ENCODE data around the gene NR2E3. TPM values are rescaled to one million over a fixed set of nuclear protein-coding genes. Genes with fewer than 3 reads are reported as not detected.
A peak's percentile ranks its signal among the peaks of the same experiment; 100 is the strongest.

The NR2E3 gene
- total RNA-seq, 2 experiments from 2014 or later = not detected

- H3K4me1 Mint-ChIP-seq (ENCODE audit: low read depth) = peaks cover 15% of the 10 kb centered on the region
- POLR2A ChIA-PET = interaction anchor here (1.7 kb wide), 1 partner anchor 29 kb away, joined by 3 read pairs; no protein-coding TSS in a partner anchor
These were observed 29.0 kb upstream of the NR2E3 start for GRCh38 chr15:71781179-71781964.

GRCh38 chr15:71781965-71782265 lies 28.4 kb upstream of the NR2E3 start:
- no peaks in the 10 kb centered on the region for H3K9me3 Mint-ChIP-seq
- POLR2A ChIA-PET = no interaction called here
- peaks cover 27% of the 10 kb centered on the region for H3K27me3 Mint-ChIP-seq
- no peak overlapping the region for H3K27ac Mint-ChIP-seq
- H3K4me1 Mint-ChIP-seq (ENCODE audit: low read depth) = peaks cover 15% of the 10 kb centered on the region
- H3K4me3 Mint-ChIP-seq = no peak overlapping the region
- intact Hi-C loops (cut with micrococcal nuclease) = no loop called here
- CTCF ChIA-PET = interaction anchor here (0.7 to 5.4 kb wide), 6 partner anchors 10 to 395 kb away, joined by 4 to 44 read pairs (median 11); no protein-coding TSS in a partner anchor
- DNase-seq = no peak
- H3K36me3 Mint-ChIP-seq = no peaks in the 10 kb centered on the region

More at GRCh38 chr15:71781179-71781964, 29.0 kb upstream of the NR2E3 start:
- Mint-ChIP-seq H3K4me3 (no peak overlapping the region), H3K36me3 (no peaks in the 10 kb centered on the region), H3K27me3 (peaks cover 27% of the 10 kb centered on the region), H3K9me3 (no peaks in the 10 kb centered on the region), H3K27ac (no peak overlapping the region)
- intact Hi-C loops (cut with micrococcal nuclease) = no loop called here
- CTCF ChIA-PET = interaction anchor here (0.7 to 5.4 kb wide), 8 partner anchors 10 to 395 kb away, joined by 3 to 44 read pairs (median 7); no protein-coding TSS in a partner anchor
- DNase-seq = peak; percentile 42

GRCh38 chr15:71782422-71783165 lies 27.8 kb upstream of the NR2E3 start:
- intact Hi-C loops (cut with micrococcal nuclease) = no loop called here
- Mint-ChIP-seq H3K9me3 (no peaks in the 10 kb centered on the region), H3K4me1 (ENCODE audit: low read depth) (peaks cover 15% of the 10 kb centered on the region), H3K27me3 (peaks cover 27% of the 10 kb centered on the region), H3K4me3 (no peak overlapping the region), H3K36me3 (no peaks in the 10 kb centered on the region), H3K27ac (no peak overlapping the region)
- ChIA-PET POLR2A (no interaction called here), CTCF (interaction anchor here (1.9 to 5.4 kb wide), 2 partner anchors 39 to 374 kb away, joined by 9 to 44 read pairs; no protein-coding TSS in a partner anchor)
- no peak for DNase-seq

GRCh38 chr15:71784719-71785118 lies 25.6 kb upstream of the NR2E3 start:
- POLR2A ChIA-PET = no interaction called here
- no peak overlapping the region for H3K27ac Mint-ChIP-seq
- CTCF ChIA-PET = interaction anchor here (0.8 to 1.6 kb wide), 4 partner anchors 15 to 372 kb away, joined by 3 to 10 read pairs (median 4); no protein-coding TSS in a partner anchor
- H3K27me3 Mint-ChIP-seq = peaks cover 29% of the 10 kb centered on the region
- peak; percentile 20 for DNase-seq
- H3K4me1 Mint-ChIP-seq (ENCODE audit: low read depth) = peaks cover 15% of the 10 kb centered on the region
- H3K9me3 Mint-ChIP-seq = no peaks in the 10 kb centered on the region
- intact Hi-C loops (cut with micrococcal nuclease) = no loop called here
- no peak overlapping the region for H3K4me3 Mint-ChIP-seq
- H3K36me3 Mint-ChIP-seq = no peaks in the 10 kb centered on the region

- H3K36me3 Mint-ChIP-seq = no peaks in the 10 kb centered on the region
- H3K4me1 Mint-ChIP-seq (ENCODE audit: low read depth) = peaks cover 8% of the 10 kb centered on the region
- CTCF ChIA-PET = interaction anchor here (0.9 to 1.0 kb wide), 2 partner anchors 42 to 368 kb away, joined by 3 to 4 read pairs; no protein-coding TSS in a partner anchor
- no peak for DNase-seq
- no peak overlapping the region for H3K4me3 Mint-ChIP-seq
- H3K9me3 Mint-ChIP-seq = no peaks in the 10 kb centered on the region
- POLR2A ChIA-PET = no interaction called here
- H3K27me3 Mint-ChIP-seq = peaks cover 23% of the 10 kb centered on the region
- no peak overlapping the region for H3K27ac Mint-ChIP-seq
- intact Hi-C loops (cut with micrococcal nuclease) = no loop called here
These were observed 24.4 kb upstream of the NR2E3 start for GRCh38 chr15:71785996-71786395.

GRCh38 chr15:71786673-71787072 lies 23.7 kb upstream of the NR2E3 start:
- no peak overlapping the region for H3K27ac Mint-ChIP-seq
- DNase-seq = no peak
- intact Hi-C loops (cut with micrococcal nuclease) = no loop called here
- H3K36me3 Mint-ChIP-seq = no peaks in the 10 kb centered on the region
- ChIA-PET POLR2A (no interaction called here), CTCF (interaction anchor here (0.9 kb wide), 1 partner anchor 368 kb away, joined by 4 read pairs; no protein-coding TSS in a partner anchor)
- no peak overlapping the region for H3K4me3 Mint-ChIP-seq
- H3K9me3 Mint-ChIP-seq = no peaks in the 10 kb centered on the region
- peaks cover 1% of the 10 kb centered on the region for H3K4me1 Mint-ChIP-seq (ENCODE audit: low read depth)
- H3K27me3 Mint-ChIP-seq = peaks cover 20% of the 10 kb centered on the region

- H3K4me3 Mint-ChIP-seq = no peak overlapping the region
- intact Hi-C loops (cut with micrococcal nuclease) = no loop called here
- no peak for DNase-seq
- H3K9me3 Mint-ChIP-seq = no peaks in the 10 kb centered on the region
- CTCF ChIA-PET = interaction anchor here (1.0 kb wide), 1 partner anchor 12 kb away, joined by 4 read pairs; no protein-coding TSS in a partner anchor
- H3K27ac Mint-ChIP-seq = no peak overlapping the region
- H3K27me3 Mint-ChIP-seq = peaks cover 16% of the 10 kb centered on the region
- POLR2A ChIA-PET = no interaction called here
- no peaks in the 10 kb centered on the region for H3K4me1 Mint-ChIP-seq (ENCODE audit: low read depth)
- H3K36me3 Mint-ChIP-seq = no peaks in the 10 kb centered on the region
These were observed 21.4 kb upstream of the NR2E3 start for GRCh38 chr15:71788646-71789579.

GRCh38 chr15:71789616-71790015 lies 20.7 kb upstream of the NR2E3 start:
- no peak overlapping the region for H3K4me3 Mint-ChIP-seq
- H3K27ac Mint-ChIP-seq = no peak overlapping the region
- H3K36me3 Mint-ChIP-seq = no peaks in the 10 kb centered on the region
- intact Hi-C loops (cut with micrococcal nuclease) = no loop called here
- no peaks in the 10 kb centered on the region for H3K9me3 Mint-ChIP-seq
- CTCF ChIA-PET = interaction anchor here (1.0 kb wide), 1 partner anchor 11 kb away, joined by 4 read pairs; no protein-coding TSS in a partner anchor
- no peaks in the 10 kb centered on the region for H3K4me1 Mint-ChIP-seq (ENCODE audit: low read depth)
- POLR2A ChIA-PET = no interaction called here
- peaks cover 14% of the 10 kb centered on the region for H3K27me3 Mint-ChIP-seq
- no peak for DNase-seq

- no peaks in the 10 kb centered on the region for H3K36me3 Mint-ChIP-seq
- POLR2A ChIA-PET = no interaction called here
- H3K27me3 Mint-ChIP-seq = peaks cover 9% of the 10 kb centered on the region
- intact Hi-C loops (cut with micrococcal nuclease) = no loop called here
- no peak for DNase-seq
- no peak overlapping the region for H3K27ac Mint-ChIP-seq
- CTCF ChIA-PET = no interaction called here
- no peak overlapping the region for H3K4me3 Mint-ChIP-seq
- no peaks in the 10 kb centered on the region for H3K4me1 Mint-ChIP-seq (ENCODE audit: low read depth)
- no peaks in the 10 kb centered on the region for H3K9me3 Mint-ChIP-seq
These were observed 20.3 kb upstream of the NR2E3 start for GRCh38 chr15:71790081-71790480.

GRCh38 chr15:71791975-71792374 lies 18.4 kb upstream of the NR2E3 start:
- Mint-ChIP-seq H3K9me3 (no peaks in the 10 kb centered on the region), H3K27ac (no peak overlapping the region), H3K36me3 (no peaks in the 10 kb centered on the region), H3K27me3 (peaks cover 5% of the 10 kb centered on the region), H3K4me3 (no peak overlapping the region), H3K4me1 (ENCODE audit: low read depth) (no peaks in the 10 kb centered on the region)
- POLR2A ChIA-PET = no interaction called here
- intact Hi-C loops (cut with micrococcal nuclease) = no loop called here
- no peak for DNase-seq
- CTCF ChIA-PET = no interaction called here

GRCh38 chr15:71792521-71792920 lies 17.8 kb upstream of the NR2E3 start:
- Mint-ChIP-seq H3K4me3 (no peak overlapping the region), H3K4me1 (ENCODE audit: low read depth) (no peaks in the 10 kb centered on the region), H3K9me3 (no peaks in the 10 kb centered on the region), H3K36me3 (no peaks in the 10 kb centered on the region), H3K27me3 (peaks cover 5% of the 10 kb centered on the region), H3K27ac (no peak overlapping the region)
- ChIA-PET CTCF (no interaction called here), POLR2A (no interaction called here)
- DNase-seq = no peak
- intact Hi-C loops (cut with micrococcal nuclease) = no loop called here

Measured in activated CD4-positive, alpha-beta memory T cell treated with anti-CD3 and anti-CD28 coated beads for 36 hours (primary cell).